ENCODE results near the gene PGP.

PGP gene

DNA sequence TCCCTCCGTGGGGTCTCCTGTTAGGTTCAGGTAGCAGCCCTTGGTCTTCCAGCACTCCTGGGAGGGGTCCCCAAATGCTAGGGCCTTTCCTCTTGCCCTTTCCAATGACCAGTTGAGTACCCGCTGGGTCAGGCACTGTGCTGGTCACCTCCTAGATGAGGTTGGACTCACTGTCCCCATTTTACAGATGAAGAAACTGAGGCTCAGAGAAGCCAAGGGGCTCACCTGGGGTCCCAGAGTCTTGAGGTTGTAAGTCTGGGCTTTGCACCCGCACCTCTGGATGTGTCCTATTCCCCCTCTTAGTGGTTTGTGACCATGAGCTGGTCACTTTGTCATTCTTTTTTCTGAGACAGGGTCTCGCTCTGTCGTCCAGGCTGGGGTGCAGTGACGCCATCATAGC, 16.9 kb downstream of the PGP start:
- DNase-seq: no peak

DNA sequence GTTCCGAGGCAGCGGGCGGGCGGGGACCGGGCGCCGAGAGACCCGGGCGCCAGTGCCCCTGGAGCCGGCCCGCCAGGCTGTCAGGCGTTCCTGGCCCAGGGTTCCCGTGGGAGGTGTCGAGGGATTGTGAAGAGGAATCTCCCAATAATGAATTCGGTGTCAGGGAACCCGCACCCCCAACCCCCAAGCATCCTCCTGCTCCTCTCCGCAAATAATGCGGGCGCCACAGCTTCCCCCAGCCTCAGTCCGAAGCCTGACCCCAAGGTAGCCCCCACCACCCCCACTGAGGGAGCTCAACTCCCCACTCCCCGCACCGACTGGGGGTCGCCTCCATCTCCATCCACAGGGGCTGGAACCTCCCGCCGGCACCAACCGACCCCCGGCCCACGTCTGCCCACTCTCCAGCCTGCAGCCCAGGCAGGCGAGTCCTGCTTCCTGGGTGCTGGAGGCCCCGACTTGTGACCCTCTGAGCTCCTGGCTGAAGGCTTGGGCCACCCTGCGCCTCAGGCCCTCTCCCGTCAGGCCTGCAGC, 17.6 kb downstream of the PGP start:
- DNase-seq: no peak

GRCh38 chr16:2196162-2196980, 18.3 kb downstream of the PGP start, which contains the start of gene CASKIN1:
Gene CASKIN1, minus strand, starts transcription at chr16:2196605. Its CDS starts 173 bp downstream, at chr16:2196432.
- no peak for DNase-seq

GRCh38 chr16:2195322-2196161, 19.1 kb downstream of the PGP start:
- DNase-seq: no peak

DNA sequence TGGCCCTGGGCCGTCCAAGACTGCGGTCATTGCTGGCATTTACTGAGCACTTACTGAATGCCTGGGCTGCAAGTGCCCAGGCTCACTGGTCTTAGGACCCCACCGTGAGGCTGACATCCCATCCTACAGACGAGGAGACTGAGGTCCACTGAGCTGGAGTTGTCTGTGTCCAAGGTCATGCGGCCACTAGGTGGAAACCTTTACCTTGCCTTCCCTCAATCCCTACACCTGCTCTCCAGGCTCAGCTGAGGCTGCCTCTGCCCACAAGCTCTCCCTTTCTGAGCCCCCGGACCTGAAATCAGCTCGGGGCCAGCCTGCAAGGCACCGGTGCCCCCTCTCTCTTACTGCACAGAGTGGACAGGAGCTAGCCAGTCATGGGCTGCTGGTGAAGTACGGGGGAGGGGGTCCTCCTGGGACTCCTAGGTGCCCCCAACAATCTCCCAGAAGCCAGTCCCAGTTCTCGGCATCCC, 19.8 kb downstream of the PGP start:
- DNase-seq: peak; percentile 74

DNA sequence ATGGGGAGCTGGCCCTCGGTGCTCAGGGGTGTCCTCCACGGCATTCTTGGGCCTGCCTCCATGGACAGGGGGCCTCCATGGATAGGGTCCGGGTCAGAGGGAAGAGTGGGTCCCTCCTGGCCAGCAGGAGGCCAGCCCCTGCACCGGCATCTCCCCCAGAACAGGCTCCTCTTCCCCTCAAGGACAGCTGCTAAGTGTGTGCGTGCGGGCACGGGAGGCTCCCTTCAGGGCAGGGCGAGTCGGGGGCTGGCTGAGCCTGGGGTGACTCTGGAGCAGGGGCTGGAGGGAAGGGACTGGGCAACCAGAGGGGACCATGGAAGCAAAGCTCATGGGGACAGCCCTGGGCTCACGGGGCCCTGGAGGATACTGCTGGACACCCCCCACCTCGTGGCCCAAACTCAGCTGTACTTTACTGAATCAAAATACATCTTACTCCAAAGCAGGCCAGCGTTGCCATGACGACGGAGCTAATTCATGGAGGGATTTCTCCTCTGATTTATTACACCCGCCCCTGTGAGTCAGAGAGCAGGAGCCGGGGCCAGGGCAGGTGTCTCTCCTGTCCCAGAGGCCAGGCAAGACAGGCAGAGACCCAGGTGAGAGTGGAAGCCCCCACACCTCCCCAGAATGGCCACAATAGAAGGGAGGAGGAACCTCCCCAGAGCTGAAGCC, 20.3 kb downstream of the PGP start:
- no peak for DNase-seq

GRCh38 chr16:2191446-2191706, 23.3 kb downstream of the PGP start:
- no peak for DNase-seq

DNA sequence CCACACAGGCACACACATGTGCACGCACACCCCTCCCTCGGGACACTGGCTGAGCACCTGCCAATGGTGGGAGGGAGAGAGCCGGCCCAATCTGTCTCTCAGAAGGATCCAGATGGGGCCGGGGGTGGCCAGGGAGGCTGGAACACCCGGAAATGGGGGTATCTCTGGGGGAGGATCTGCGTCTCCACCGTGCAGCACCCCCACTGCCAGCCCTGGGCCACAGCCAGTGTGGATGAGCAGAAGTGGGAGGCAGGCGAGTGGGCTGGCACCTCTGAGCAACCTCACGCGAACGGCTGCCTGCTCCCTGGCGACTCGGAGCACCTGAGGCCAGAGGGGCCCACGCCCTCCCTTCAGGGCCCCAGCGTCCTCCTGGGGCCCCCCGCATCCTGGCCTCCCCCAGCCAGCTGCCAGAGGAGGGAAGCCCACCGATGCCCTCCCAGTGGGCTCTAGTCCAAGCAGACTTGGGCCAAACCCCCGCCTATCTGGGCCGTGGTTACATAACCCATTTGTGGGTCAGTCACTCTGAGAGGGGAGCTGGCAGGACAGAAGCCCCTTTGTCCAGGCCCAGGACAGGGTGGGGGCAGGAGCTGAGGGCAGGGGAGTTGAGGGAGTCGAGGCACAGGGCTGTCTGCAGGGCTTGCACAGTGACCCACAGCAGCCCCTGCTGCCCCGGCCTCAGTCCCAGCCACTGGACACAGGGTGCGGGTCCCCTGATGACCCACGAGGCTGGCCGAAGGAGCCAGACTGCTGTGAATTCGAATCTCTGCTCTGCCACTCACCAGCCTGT, 23.8 kb downstream of the PGP start:
- no peak for DNase-seq

DNA sequence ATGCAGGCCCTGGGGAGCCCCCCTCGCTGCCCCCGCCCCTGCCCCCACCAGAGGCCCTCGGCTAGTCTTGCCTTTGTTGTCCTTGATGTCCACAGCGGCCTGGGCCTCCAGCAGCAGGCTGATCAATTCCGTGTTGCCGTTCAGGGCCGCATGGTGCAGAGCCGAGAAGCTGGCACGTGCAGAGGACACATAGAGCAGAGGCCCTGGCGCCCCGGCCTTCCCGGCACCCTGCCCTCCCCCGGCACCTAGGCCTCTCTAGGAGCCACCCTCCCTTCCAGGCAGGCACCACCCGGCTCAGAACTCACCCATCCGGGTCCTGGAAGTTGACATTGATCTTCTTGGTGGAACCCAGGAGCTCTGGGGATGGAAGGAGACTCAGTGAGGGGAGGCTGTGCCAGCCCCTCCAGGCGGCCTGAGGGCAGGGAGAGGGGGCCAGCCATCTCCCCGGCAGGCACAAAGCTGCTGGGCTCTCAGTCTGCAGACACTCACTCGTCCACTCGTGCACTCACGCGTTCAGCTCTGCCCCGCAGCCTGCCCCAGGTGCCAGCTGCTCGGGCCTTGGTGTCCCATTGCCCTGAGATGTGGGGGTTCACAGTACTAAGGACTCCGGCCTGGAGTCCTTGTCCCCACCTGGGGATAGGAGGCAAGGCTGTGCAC, 24.5 kb downstream of the PGP start:
- no peak for DNase-seq

DNA sequence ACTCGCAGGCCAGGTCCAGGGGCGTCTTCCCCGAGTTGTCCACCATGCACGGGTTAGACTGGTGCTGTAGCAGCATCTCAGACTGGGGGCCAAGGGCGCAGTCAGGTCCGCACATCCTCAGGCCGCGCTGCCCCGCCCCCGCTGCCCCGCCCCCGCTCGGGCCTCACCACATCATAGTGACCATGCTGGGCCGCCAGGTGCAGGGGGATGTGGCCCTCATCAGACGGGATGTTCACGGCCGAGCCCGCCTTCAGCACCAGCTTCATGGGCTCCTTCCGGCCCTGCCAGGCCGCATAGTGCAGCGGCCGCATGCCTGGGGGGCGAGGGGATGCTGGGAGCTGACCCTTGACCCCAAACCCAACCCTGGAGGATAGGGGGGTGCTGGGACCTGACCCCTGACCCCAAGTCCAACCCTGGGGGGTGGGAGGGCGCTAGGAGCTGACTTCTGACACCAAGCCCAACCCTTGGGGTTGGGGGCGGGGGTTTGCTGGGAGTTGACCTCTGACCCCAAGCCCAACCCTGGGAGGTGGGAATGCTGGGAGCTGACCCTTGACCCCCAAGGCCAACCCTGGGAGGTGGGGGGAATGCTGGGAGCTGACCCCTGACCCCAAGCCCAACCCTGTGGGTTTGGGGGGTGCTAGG, 25.3 kb downstream of the PGP start:
- DNase-seq: no peak

- no peak for DNase-seq
These were observed 26.2 kb downstream of the PGP start for GRCh38 chr16:2188395-2188794.

DNA sequence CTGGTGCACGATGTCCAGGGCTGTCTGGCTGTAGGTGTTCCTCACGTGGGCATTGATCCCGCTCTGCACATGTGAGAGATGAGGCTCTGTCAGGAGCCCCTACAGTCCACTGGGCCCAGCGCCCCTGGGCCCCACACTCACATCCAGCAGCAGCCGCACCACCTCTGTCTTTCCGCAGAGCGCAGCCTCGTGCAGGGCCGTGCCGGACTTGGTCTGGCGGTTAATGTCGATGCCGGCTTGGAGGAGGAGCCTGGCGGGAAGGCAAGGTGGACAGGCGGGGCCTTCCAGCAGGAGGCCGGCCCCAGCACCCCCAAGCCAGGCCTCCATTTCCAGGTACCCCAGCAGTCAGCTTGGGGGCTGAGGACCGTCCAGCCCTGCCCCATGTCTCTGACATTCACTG, 27.4 kb downstream of the PGP start:
- no peak for DNase-seq

DNA sequence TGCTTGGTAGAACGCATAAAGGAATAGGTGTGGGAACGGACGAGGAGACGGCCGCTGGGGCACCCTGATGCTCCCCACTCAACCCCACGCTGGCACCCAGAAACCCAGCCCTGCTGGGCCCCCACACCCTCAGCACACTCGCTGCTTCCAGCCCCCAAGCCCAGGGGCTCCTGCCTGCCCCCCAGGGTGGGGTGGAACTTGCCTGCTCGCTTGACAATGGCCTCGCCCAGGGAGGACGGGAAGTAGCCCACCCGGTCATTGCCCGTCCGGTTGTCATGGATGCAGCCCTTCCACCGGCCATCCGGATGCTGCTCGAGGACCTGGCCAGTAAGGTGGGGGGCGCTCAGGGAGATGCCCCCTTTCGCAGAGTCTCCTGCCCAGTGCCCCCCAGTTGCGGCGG, 28.1 kb downstream of the PGP start:
- DNase-seq: no peak

GRCh38 chr16:2186064-2186463, 28.6 kb downstream of the PGP start:
- no peak for DNase-seq

DNA sequence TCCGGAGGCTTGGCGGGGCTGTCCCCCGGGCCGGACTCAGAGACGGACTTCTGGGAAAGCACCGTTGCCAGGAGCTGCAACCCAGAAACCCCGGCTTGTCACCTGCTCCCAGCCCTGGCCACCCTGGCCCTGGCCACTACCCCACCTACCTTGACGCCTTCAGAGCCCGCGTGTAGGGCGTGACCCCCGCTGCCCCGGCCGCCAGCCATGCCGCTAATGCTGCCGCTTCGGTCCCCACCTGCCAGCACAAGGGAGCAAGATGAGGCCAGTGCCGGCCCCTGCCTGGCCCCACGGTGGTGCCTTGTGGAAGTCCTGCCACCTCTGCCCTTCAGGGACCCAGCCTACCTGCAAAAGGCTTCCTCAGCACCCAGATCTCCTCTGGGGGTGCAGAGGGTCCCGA, 29.7 kb downstream of the PGP start:
- no peak for DNase-seq

DNA sequence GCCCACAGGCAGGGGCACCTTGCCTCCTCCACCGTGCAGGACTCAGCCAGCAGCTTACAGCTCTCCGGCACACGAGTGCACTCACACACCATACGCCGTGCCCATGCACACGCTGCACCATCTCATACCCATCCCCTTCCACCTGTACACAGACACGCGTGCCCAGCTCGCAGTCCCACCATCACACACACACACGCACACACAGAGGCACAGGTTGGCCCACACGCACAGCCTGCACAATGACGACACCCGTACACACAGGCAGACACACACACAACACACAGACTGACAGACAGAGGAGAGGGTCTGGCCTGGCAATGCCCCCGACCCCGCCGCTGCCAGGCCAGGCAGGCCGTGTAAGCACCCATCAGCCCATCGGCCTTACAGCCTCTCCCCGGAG, 30.3 kb downstream of the PGP start:
- no peak for DNase-seq

- DNase-seq: no peak
These were observed 31.0 kb downstream of the PGP start for GRCh38 chr16:2183671-2184070.

DNA sequence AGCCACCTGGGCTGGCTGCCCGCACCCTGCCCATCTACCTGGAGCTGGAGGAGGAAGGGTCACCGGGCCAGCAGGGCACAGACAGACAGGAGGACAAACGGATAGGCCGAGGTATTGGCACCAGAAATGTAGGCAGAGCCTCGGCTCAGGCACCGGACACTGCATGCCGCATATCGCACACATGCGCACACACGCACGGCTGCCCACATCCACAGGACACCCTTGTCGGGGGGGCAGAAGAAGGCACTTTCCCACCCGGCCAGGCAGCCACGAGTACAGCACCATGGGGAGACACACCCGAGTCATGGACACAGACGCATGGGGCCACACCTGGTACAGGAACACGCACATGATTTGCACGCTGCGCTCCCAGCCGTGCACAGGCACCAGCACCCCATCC, 32.7 kb downstream of the PGP start:
- no peak for DNase-seq

DNA sequence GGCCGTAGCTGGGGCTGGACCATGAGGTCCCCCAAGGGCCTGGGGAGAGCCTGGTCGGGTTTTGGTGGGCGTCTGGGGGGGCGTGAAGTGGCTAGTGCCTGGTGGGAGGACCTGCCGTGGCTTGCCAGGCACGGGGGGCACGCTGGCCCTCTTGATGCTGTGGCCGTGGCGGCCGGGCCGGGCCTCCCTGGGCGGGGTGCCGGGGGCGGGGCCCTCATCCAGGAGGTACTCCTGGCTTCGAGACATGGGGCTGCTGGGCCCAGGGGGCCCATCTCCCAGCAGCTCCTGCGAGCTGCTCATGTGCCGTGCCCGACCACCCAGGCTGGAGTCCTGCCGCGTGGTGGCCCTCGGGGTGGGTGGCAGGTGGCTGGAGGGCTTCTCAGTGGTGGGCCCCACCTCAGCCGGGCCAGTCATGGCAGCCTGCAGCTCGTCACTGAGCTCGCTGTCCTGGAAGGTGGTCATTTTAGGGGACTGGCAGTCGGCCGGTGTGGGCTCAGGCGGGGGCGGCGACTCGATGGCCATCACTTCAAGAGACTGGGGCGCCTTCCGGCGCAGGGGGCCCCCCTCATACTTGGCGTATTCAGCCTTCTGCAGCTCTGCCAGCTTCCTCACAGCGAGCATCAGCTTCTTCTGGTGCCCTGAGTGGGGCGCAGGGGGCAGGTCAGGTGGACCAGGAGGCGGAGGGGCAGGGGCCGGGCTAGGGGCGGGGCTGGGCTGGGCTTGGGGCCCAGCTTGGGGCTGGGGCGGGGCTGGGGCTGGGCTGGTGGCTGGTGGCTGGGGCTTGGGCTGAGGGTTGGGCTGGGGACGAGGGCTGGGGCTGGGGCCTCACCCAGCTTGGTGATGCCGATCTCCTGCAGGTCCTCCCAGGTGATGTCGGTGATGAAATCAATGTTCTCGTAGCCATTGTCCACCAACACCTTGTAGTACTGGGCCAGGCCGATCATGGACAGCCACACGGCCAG, 33.4 kb downstream of the PGP start:
- no peak for DNase-seq

- no peak for DNase-seq
These were observed 34.2 kb downstream of the PGP start for GRCh38 chr16:2180461-2180860.
